Measurements from ENCODE around the gene DIP2C. TPM values are rescaled to one million over a fixed set of nuclear protein-coding genes. Genes with fewer than 3 reads are reported as not detected.

Gene DIP2C
- total and polyA plus RNA-seq, 3 experiments from 2014 or later, result 0.44 to 1.1 (median 0.55) TPM

DNA sequence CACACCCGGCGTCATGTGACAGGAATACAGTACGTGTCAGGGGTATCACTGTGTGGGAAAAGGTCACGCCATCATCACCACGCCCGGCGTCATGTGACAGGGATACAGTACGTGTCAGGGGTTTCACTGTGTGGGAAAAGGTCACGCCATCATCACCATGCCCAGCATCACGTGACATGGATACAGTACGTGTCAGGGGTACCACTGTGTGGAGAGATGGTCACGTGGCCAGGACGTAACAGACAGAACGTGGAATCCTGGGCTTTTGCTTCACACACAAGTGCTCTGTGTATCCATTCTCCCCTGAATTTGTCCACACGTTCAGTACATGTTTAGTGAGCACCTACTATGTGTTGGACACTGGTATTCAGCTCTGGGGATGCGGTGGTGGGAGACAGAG is 34.5 kb upstream of the DIP2C start:
- no peaks in the 10 kb centered on the region for H3K27me3 ChIP-seq (ENCODE audit: insufficient read depth, low read length, poor library complexity, severe bottlenecking)
- H3K4me3 Mint-ChIP-seq, result no peak overlapping the region
- no peak overlapping the region for H3K27ac ChIP-seq (ENCODE audit: low read depth, low read length)
- ChIA-PET CTCF (no interaction called here), POLR2A (no interaction called here)
- H3K9me3 Mint-ChIP-seq, result peaks cover 0 to 1% (median 0%) of the 10 kb centered on the region in 5 donors
- no peaks in the 10 kb centered on the region for H3K36me3 ChIP-seq (ENCODE audit: insufficient read depth, low read length)
- no peak overlapping the region for H3K4me3 ChIP-seq (ENCODE audit: low read length)
- H3K27ac Mint-ChIP-seq, result no peak overlapping the region
- peaks cover 2 to 11% of the 10 kb centered on the region in 2 donors for H3K27me3 Mint-ChIP-seq
- H3K4me1 Mint-ChIP-seq, result no peaks in the 10 kb centered on the region
- no peaks in the 10 kb centered on the region for H3K4me1 ChIP-seq (ENCODE audit: insufficient read depth, low read length)
- DNase-seq, result no peak
- H3K36me3 Mint-ChIP-seq, result peaks cover 0 to 1% (median 0%) of the 10 kb centered on the region in 3 donors
- no peaks in the 10 kb centered on the region for H3K9me3 ChIP-seq (ENCODE audit: low read length)

DNA sequence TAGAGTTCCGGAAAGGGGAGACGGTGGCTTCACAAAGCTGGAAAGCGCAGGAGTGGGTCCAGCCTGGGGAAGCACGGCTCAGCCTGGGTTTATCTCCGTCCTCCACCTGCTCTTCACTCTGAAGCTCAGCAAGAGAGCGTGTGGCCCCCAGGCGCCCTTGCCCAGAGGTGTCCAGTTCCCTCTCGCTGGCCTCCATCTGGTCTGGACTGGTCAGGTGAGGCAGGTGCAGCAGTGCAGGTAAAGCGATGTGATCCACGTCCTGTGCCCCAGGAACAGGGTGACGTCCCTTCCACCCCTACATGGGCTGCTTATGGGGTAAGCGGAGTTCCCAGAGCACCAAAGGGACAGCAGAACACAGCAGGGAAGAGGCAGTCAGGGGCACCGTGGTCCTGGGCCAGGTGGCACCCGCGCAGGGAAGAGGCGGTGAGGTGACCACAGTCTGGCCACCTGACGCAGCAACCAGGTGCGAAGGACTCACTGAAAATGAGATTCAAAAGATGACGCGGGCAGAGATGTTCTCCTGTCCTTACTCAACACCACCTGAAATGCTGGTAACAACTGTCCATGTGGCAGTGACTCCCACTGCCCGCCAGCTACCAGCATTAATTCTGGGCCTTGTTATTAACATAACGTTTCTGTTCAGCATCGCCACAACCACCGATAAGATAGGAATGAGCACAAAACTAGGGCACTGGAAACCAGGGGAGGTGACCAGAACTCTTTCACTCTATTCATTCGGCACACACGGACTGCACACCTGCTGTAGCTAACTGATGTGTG is 33.0 kb upstream of the DIP2C start:
- Mint-ChIP-seq H3K4me3 (no peak overlapping the region), H3K27me3 (peaks cover 2 to 16% of the 10 kb centered on the region in 2 donors), H3K27ac (no peak overlapping the region), H3K36me3 (peaks cover 0 to 1% (median 0%) of the 10 kb centered on the region in 3 donors), H3K9me3 (peaks cover 0 to 1% (median 0%) of the 10 kb centered on the region in 5 donors), H3K4me1 (no peaks in the 10 kb centered on the region)
- ChIA-PET CTCF (no interaction called here), POLR2A (no interaction called here)
- Histone ChIP-seq H3K9me3 (ENCODE audit: low read length) (no peaks in the 10 kb centered on the region), H3K27ac (ENCODE audit: low read depth, low read length) (no peak overlapping the region), H3K4me1 (ENCODE audit: insufficient read depth, low read length) (no peaks in the 10 kb centered on the region), H3K4me3 (ENCODE audit: low read length) (no peak overlapping the region), H3K27me3 (ENCODE audit: insufficient read depth, low read length, poor library complexity, severe bottlenecking) (no peaks in the 10 kb centered on the region), H3K36me3 (ENCODE audit: insufficient read depth, low read length) (no peaks in the 10 kb centered on the region)
- no peak for DNase-seq

DNA sequence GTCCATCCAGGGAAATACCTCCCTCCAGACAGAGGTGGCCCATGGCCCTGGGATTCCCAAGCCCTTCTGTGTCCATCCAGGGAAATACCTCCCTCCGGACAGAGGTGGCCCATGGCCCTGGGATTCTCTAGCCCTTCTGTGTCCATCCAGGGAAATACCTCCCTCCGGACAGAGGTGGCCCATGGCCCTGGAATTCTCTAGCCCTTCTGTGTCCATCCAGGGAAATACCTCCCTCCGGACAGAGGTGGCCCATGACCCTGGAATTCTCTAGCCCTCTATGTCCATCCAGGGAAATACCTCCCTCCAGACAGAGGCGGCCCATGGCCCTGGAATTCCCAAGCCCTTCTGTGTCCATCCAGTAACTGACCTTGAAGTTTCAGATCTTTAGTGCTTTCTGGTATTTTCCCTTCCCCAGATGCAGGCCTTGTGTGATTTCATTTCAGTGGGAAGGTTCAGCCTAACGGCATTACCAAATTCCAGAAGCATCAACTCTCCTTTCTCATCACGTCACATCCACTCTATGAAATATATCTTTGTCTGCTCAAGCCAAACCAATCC is 28.8 kb upstream of the DIP2C start:
- Histone ChIP-seq H3K9me3 (ENCODE audit: low read length) (peaks cover 7% of the 10 kb centered on the region), H3K4me3 (ENCODE audit: low read length) (no peak overlapping the region), H3K27ac (ENCODE audit: low read depth, low read length) (no peak overlapping the region), H3K27me3 (ENCODE audit: insufficient read depth, low read length, poor library complexity, severe bottlenecking) (no peaks in the 10 kb centered on the region), H3K4me1 (ENCODE audit: insufficient read depth, low read length) (no peaks in the 10 kb centered on the region), H3K36me3 (ENCODE audit: insufficient read depth, low read length) (no peaks in the 10 kb centered on the region)
- H3K27me3 Mint-ChIP-seq, result peaks cover 2 to 31% of the 10 kb centered on the region in 2 donors
- no peaks in the 10 kb centered on the region for H3K4me1 Mint-ChIP-seq
- POLR2A ChIA-PET, result no interaction called here
- peaks cover 4 to 13% (median 10%) of the 10 kb centered on the region in 5 donors for H3K9me3 Mint-ChIP-seq
- DNase-seq, result no peak
- CTCF ChIA-PET, result no interaction called here
- no peak overlapping the region for H3K4me3 Mint-ChIP-seq
- H3K36me3 Mint-ChIP-seq, result peaks cover 0 to 6% (median 0%) of the 10 kb centered on the region in 3 donors
- H3K27ac Mint-ChIP-seq, result no peak overlapping the region

DNA sequence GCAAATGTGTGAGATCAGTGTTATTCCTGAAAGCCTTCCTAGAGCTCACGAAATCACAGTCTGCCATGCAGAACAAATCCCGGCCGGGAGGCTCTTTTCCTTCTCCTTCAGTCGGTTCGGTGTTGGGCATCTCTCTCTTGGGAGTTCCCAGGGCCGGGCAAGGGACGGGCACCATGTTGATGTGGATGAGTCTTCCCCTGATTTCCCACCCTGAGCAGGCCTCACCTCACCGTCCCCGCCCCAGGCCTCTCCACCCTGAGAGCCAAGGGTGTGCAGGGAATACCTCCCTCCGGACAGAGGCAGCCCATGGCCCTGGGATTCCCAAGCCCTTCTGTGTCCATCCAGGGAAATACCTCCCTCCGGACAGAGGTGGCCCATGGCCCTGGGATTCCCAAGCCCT is 28.0 kb upstream of the DIP2C start:
- H3K4me1 ChIP-seq (ENCODE audit: insufficient read depth, low read length), result no peaks in the 10 kb centered on the region
- no peak overlapping the region for H3K4me3 ChIP-seq (ENCODE audit: low read length)
- Mint-ChIP-seq H3K9me3 (peaks cover 4 to 13% (median 10%) of the 10 kb centered on the region in 5 donors), H3K4me3 (no peak overlapping the region), H3K27ac (no peak overlapping the region), H3K36me3 (peaks cover 0 to 6% (median 0%) of the 10 kb centered on the region in 3 donors), H3K4me1 (no peaks in the 10 kb centered on the region), H3K27me3 (peaks cover 4 to 27% of the 10 kb centered on the region in 2 donors)
- H3K27ac ChIP-seq (ENCODE audit: low read depth, low read length), result no peak overlapping the region
- POLR2A ChIA-PET, result no interaction called here
- CTCF ChIA-PET, result no interaction called here
- DNase-seq, result no peak
- H3K27me3 ChIP-seq (ENCODE audit: insufficient read depth, low read length, poor library complexity, severe bottlenecking), result no peaks in the 10 kb centered on the region
- no peaks in the 10 kb centered on the region for H3K36me3 ChIP-seq (ENCODE audit: insufficient read depth, low read length)
- peaks cover 7% of the 10 kb centered on the region for H3K9me3 ChIP-seq (ENCODE audit: low read length)

DNA sequence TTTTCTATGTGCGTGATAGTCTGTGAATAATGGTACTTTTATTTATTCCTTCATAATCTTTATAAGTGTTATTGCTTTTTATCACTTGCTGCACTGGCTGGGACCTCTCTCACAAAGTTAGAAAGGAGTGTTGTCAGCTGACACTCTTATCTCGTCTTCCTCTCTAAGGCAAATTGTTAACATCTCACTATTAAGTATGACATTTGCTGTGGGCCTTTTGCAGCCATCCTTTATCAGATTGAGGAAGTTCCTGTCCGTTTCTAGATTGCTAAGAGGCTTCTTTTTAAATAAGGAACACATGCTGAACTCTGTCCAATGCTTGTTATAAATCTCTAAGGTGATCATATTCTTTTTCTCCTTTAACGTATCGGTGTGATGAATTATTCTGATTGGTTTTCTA is 27.4 kb upstream of the DIP2C start:
- Histone ChIP-seq H3K4me3 (ENCODE audit: low read length) (no peak overlapping the region), H3K36me3 (ENCODE audit: insufficient read depth, low read length) (no peaks in the 10 kb centered on the region), H3K4me1 (ENCODE audit: insufficient read depth, low read length) (no peaks in the 10 kb centered on the region), H3K9me3 (ENCODE audit: low read length) (peaks cover 7% of the 10 kb centered on the region), H3K27ac (ENCODE audit: low read depth, low read length) (no peak overlapping the region), H3K27me3 (ENCODE audit: insufficient read depth, low read length, poor library complexity, severe bottlenecking) (no peaks in the 10 kb centered on the region)
- H3K4me1 Mint-ChIP-seq, result no peaks in the 10 kb centered on the region
- DNase-seq, result no peak
- POLR2A ChIA-PET, result no interaction called here
- no peak overlapping the region for H3K4me3 Mint-ChIP-seq
- no peak overlapping the region for H3K27ac Mint-ChIP-seq
- CTCF ChIA-PET, result no interaction called here
- peaks cover 4 to 29% of the 10 kb centered on the region in 2 donors for H3K27me3 Mint-ChIP-seq
- H3K9me3 Mint-ChIP-seq, result peaks cover 4 to 13% (median 10%) of the 10 kb centered on the region in 5 donors
- H3K36me3 Mint-ChIP-seq, result peaks cover 0 to 4% (median 0%) of the 10 kb centered on the region in 3 donors

DNA sequence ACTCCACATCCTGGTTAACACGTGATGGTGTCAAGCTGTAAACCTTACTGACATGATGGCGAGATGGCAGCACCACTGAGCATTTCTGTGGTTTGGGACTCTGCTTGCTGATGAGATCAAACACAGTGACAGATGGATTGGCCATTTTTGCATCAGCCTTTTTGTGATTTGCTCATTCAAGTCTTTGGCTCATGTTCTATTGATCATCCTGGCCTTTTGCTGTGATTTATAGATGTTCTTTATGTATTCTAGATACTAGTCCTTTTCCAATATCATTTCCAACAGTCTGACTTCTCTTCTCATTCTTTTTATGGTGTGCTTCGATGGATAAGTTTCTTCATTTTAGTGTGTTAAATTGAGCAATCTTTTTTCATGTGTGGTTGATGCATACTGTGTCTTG is 24.7 kb upstream of the DIP2C start:
- peaks cover 4 to 13% (median 9%) of the 10 kb centered on the region in 5 donors for H3K9me3 Mint-ChIP-seq
- peaks cover 2 to 27% of the 10 kb centered on the region in 2 donors for H3K27me3 Mint-ChIP-seq
- no peaks in the 10 kb centered on the region for H3K36me3 ChIP-seq (ENCODE audit: insufficient read depth, low read length)
- POLR2A ChIA-PET, result no interaction called here
- peaks cover 7% of the 10 kb centered on the region for H3K9me3 ChIP-seq (ENCODE audit: low read length)
- H3K4me3 Mint-ChIP-seq, result no peak overlapping the region
- H3K27me3 ChIP-seq (ENCODE audit: insufficient read depth, low read length, poor library complexity, severe bottlenecking), result no peaks in the 10 kb centered on the region
- H3K4me3 ChIP-seq (ENCODE audit: low read length), result no peak overlapping the region
- peaks cover 0 to 4% (median 0%) of the 10 kb centered on the region in 3 donors for H3K36me3 Mint-ChIP-seq
- no peak overlapping the region for H3K27ac ChIP-seq (ENCODE audit: low read depth, low read length)
- H3K27ac Mint-ChIP-seq, result no peak overlapping the region
- CTCF ChIA-PET, result no interaction called here
- DNase-seq, result no peak
- no peaks in the 10 kb centered on the region for H3K4me1 ChIP-seq (ENCODE audit: insufficient read depth, low read length)
- no peaks in the 10 kb centered on the region for H3K4me1 Mint-ChIP-seq

DNA sequence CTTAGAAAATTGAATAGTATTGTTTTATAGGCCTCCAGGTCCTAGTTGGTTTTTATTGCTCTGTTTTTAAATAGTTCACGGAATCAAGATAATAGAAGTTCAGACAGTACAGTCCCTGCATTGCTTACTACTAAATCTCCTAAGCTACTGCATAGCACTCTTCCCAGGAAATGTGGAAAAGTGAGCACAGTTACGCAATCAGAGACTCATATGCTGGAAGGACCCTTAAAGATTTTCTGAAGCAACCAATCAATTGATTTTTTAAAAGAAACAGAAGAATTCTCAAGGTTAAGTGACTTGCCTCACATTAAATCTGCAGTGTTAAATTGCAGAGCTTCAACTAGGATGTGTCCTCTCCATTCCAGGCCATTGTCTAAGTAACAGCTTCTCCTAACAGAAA is 23.1 kb upstream of the DIP2C start:
- Mint-ChIP-seq H3K36me3 (peaks cover 0 to 4% (median 0%) of the 10 kb centered on the region in 3 donors), H3K27ac (no peak overlapping the region), H3K4me1 (no peaks in the 10 kb centered on the region), H3K4me3 (no peak overlapping the region), H3K27me3 (peaks cover 2 to 30% of the 10 kb centered on the region in 2 donors), H3K9me3 (peaks cover 4 to 13% (median 9%) of the 10 kb centered on the region in 5 donors)
- H3K4me3 ChIP-seq (ENCODE audit: low read length), result no peak overlapping the region
- no peak overlapping the region for H3K27ac ChIP-seq (ENCODE audit: low read depth, low read length)
- no peaks in the 10 kb centered on the region for H3K27me3 ChIP-seq (ENCODE audit: insufficient read depth, low read length, poor library complexity, severe bottlenecking)
- no peak for DNase-seq
- no peaks in the 10 kb centered on the region for H3K4me1 ChIP-seq (ENCODE audit: insufficient read depth, low read length)
- CTCF ChIA-PET, result no interaction called here
- POLR2A ChIA-PET, result no interaction called here
- peaks cover 7% of the 10 kb centered on the region for H3K9me3 ChIP-seq (ENCODE audit: low read length)
- H3K36me3 ChIP-seq (ENCODE audit: insufficient read depth, low read length), result no peaks in the 10 kb centered on the region

DNA sequence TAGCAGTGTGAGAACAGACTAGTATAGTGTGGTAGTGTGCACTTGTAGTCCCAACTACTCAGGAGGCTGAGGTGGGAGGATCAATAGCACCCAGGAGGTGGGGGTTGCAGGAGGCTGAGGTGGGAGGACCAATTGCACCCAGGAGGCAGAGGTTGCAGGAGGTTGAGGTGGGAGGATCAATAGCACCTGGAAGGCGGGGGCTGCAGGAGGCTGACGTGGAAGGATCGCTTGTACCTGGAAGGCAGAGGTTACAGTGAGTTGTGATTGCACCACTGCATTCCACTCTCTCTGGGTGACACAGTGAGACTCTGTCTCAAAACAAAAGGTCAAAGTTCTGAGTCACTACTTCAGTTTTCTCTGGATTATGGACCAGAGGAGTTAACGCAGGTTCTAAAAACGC is 22.6 kb upstream of the DIP2C start:
- Mint-ChIP-seq H3K4me1 (no peaks in the 10 kb centered on the region), H3K9me3 (peaks cover 4 to 13% (median 9%) of the 10 kb centered on the region in 5 donors), H3K27ac (no peak overlapping the region), H3K27me3 (peaks cover 5 to 34% of the 10 kb centered on the region in 2 donors), H3K36me3 (peaks cover 0 to 4% (median 0%) of the 10 kb centered on the region in 3 donors), H3K4me3 (no peak overlapping the region)
- peaks cover 7% of the 10 kb centered on the region for H3K9me3 ChIP-seq (ENCODE audit: low read length)
- no peak overlapping the region for H3K27ac ChIP-seq (ENCODE audit: low read depth, low read length)
- H3K4me3 ChIP-seq (ENCODE audit: low read length), result no peak overlapping the region
- ChIA-PET POLR2A (no interaction called here), CTCF (no interaction called here)
- H3K27me3 ChIP-seq (ENCODE audit: insufficient read depth, low read length, poor library complexity, severe bottlenecking), result no peaks in the 10 kb centered on the region
- H3K4me1 ChIP-seq (ENCODE audit: insufficient read depth, low read length), result no peaks in the 10 kb centered on the region
- H3K36me3 ChIP-seq (ENCODE audit: insufficient read depth, low read length), result no peaks in the 10 kb centered on the region
- no peak for DNase-seq

Data from CD8-positive, alpha-beta memory T cell (primary cell).